ENCODE data around the gene GAS2L1.

GRCh38 chr22:29334148-29334547, 27.7 kb downstream of the GAS2L1 start:
- TF ChIP-seq, protein P1, sequence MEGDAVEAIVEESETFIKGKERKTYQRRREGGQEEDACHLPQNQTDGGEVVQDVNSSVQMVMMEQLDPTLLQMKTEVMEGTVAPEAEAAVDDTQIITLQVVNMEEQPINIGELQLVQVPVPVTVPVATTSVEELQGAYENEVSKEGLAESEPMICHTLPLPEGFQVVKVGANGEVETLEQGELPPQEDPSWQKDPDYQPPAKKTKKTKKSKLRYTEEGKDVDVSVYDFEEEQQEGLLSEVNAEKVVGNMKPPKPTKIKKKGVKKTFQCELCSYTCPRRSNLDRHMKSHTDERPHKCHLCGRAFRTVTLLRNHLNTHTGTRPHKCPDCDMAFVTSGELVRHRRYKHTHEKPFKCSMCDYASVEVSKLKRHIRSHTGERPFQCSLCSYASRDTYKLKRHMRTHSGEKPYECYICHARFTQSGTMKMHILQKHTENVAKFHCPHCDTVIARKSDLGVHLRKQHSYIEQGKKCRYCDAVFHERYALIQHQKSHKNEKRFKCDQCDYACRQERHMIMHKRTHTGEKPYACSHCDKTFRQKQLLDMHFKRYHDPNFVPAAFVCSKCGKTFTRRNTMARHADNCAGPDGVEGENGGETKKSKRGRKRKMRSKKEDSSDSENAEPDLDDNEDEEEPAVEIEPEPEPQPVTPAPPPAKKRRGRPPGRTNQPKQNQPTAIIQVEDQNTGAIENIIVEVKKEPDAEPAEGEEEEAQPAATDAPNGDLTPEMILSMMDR (IDR thresholded peaks at IDR 0.05; ENCODE audit: low read depth, low read length), result no peak
- TF ChIP-seq, protein P2, sequence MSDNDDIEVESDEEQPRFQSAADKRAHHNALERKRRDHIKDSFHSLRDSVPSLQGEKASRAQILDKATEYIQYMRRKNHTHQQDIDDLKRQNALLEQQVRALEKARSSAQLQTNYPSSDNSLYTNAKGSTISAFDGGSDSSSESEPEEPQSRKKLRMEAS (IDR thresholded peaks at IDR 0.05; ENCODE audit: low read depth, low read length), result no peak
- TF ChIP-seq MYC (IDR thresholded peaks at IDR 0.05; ENCODE audit: low read depth, low read length), result no peak

Data from NB4 (cell line).